G401 (cell line): Measurements from ENCODE around the gene GABBR2. TPM values are rescaled to one million over a fixed set of nuclear protein-coding genes. Genes with fewer than 3 reads are reported as not detected.

ENCODE experiments used
- DNase-seq: peaks from one replicate; pipeline ENCODE4 v3.0.0-alpha.2; 2015; ENCODE audit warnings: low spot score
- in situ Hi-C: cut with HindIII; loops from 2 replicates; pipeline ENCODE4 v1.10.0; 2016; ENCODE audit warnings: low sequenced_read_pairs, mixed read lengths
- total RNA-seq: library from RNA; depleted of rRNA; stranded (reverse); fragments of >200 nt; shearing (Covaris generic); gene quantifications from 2 replicates; pipeline ENCODE4 v1.2.3, GENCODE V29; 2014; rRNA removed

GABBR2 gene
- not detected in 2 replicates for total RNA-seq

GRCh38 chr9:98708933-98709911, at the start of gene GABBR2:
TSS of gene GABBR2 (minus strand) at chr9:98708935. CDS start at chr9:98708737, 198 bp downstream.
- in situ Hi-C loops = no loop called here
- peak; percentile 38 for DNase-seq

- in situ Hi-C loops = no loop called here
- no peak for DNase-seq
Measured at GRCh38 chr9:98755006-98755618, 46.4 kb upstream of the GABBR2 start.

GRCh38 chr9:98751210-98751609, 42.5 kb upstream of the GABBR2 start:
- DNase-seq = no peak
- in situ Hi-C loops = no loop called here

GRCh38 chr9:98750364-98751060, 41.8 kb upstream of the GABBR2 start:
- DNase-seq = no peak
- in situ Hi-C loops = no loop called here

GRCh38 chr9:98747476-98747875, 38.7 kb upstream of the GABBR2 start:
- no peak for DNase-seq
- in situ Hi-C loops = no loop called here

- in situ Hi-C loops = no loop called here
- DNase-seq = peak; percentile 86
Measured at GRCh38 chr9:98745470-98745869, 36.7 kb upstream of the GABBR2 start.

GRCh38 chr9:98743818-98744611, 35.3 kb upstream of the GABBR2 start:
- no peak for DNase-seq
- in situ Hi-C loops = no loop called here

GRCh38 chr9:98743329-98743728, 34.6 kb upstream of the GABBR2 start:
- no peak for DNase-seq
- in situ Hi-C loops = no loop called here

- in situ Hi-C loops = no loop called here
- peak; percentile 70 for DNase-seq
Measured at GRCh38 chr9:98742325-98743280, 33.9 kb upstream of the GABBR2 start.

GRCh38 chr9:98740226-98740881, 31.6 kb upstream of the GABBR2 start:
- no peak for DNase-seq
- in situ Hi-C loops = no loop called here

- no peak for DNase-seq
- in situ Hi-C loops = no loop called here
Measured at GRCh38 chr9:98738741-98739140, 30.0 kb upstream of the GABBR2 start.

GRCh38 chr9:98736226-98736625, 27.5 kb upstream of the GABBR2 start:
- in situ Hi-C loops = no loop called here
- no peak for DNase-seq

- in situ Hi-C loops = no loop called here
- DNase-seq = no peak
Measured at GRCh38 chr9:98732801-98733200, 24.1 kb upstream of the GABBR2 start.

- in situ Hi-C loops = no loop called here
Measured at GRCh38 chr9:98732091-98732490, 23.4 kb upstream of the GABBR2 start.

GRCh38 chr9:98730871-98731270, 22.1 kb upstream of the GABBR2 start:
- in situ Hi-C loops = no loop called here
- DNase-seq = no peak

More at GRCh38 chr9:98732091-98732490, 23.4 kb upstream of the GABBR2 start:
- DNase-seq = no peak

GRCh38 chr9:98728500-98728899, 19.8 kb upstream of the GABBR2 start:
- in situ Hi-C loops = no loop called here
- DNase-seq = no peak

GRCh38 chr9:98727428-98727827, 18.7 kb upstream of the GABBR2 start:
- in situ Hi-C loops = no loop called here

More at GRCh38 chr9:98727428-98727827, 18.7 kb upstream of the GABBR2 start:
- DNase-seq = no peak
